AG09309 (cell line): ENCODE measurements around the gene CPED1.

Experiments
- DNase-seq: peaks from one replicate; pipeline ENCODE4 v3.0.0-alpha.2; 2010; ENCODE audit warnings: low read depth
- H3K4me3 ChIP-seq: 2 replicates; pipeline ENCODE4 v1.5.1; 2011; ENCODE audit warnings: mild to moderate bottlenecking, low read depth, low read length, moderate library complexity; ENCODE audit not compliant: control insufficient read depth
- CTCF ChIP-seq: IDR thresholded peaks from 2 replicates; pipeline ENCODE4 v1.5.1; 2011; ENCODE audit warnings: mild to moderate bottlenecking, low read depth, low read length, inconsistent platforms; ENCODE audit not compliant: insufficient read depth, control insufficient read depth; ENCODE audit errors: missing control alignments

CPED1 gene

GRCh38 chr7:121140790-121141189 lies 152.3 kb downstream of the CPED1 start:
- TF ChIP-seq CTCF = no peak
- no peak overlapping the region for H3K4me3 ChIP-seq
- DNase-seq = no peak

- DNase-seq = no peak
- no peak for TF ChIP-seq CTCF
- no peak overlapping the region for H3K4me3 ChIP-seq
These were observed 163.3 kb downstream of the CPED1 start for GRCh38 chr7:121151774-121152221.

- no peak overlapping the region for H3K4me3 ChIP-seq
- no peak for DNase-seq
- TF ChIP-seq CTCF = no peak
These were observed 164.9 kb downstream of the CPED1 start for GRCh38 chr7:121153411-121153810.

- TF ChIP-seq CTCF = no peak
- DNase-seq = peak; percentile 35
- no peak overlapping the region for H3K4me3 ChIP-seq
These were observed 165.5 kb downstream of the CPED1 start for GRCh38 chr7:121153995-121154394.

- TF ChIP-seq CTCF = no peak
- DNase-seq = no peak
- H3K4me3 ChIP-seq = no peak overlapping the region
These were observed 168.3 kb downstream of the CPED1 start for GRCh38 chr7:121156825-121157224.

- no peak for DNase-seq
- H3K4me3 ChIP-seq = no peak overlapping the region
- TF ChIP-seq CTCF = no peak
These were observed 168.8 kb downstream of the CPED1 start for GRCh38 chr7:121157341-121157751.
